Heart right ventricle (tissue), 16 donors: Measurements from ENCODE around the gene MRPS6. TPM values are rescaled to one million over a fixed set of nuclear protein-coding genes. Genes with fewer than 3 reads are reported as not detected.
A peak's percentile ranks its signal among the peaks of the same experiment; 100 is the strongest.

Experiments
- ATAC-seq, 8 donors: fragments of 200-7000 bp; cut with Tn5 transposase; one replicate each; pipeline ENCODE4 v1.9.1; 2020; ENCODE audit warnings: mild to moderate bottlenecking in 8 of 8, moderate library complexity in 8 of 8, moderate number of reproducible peaks in 1 of 8
- DNase-seq, 2 donors: peaks; one replicate each; pipeline ENCODE4 v3.0.0-alpha.2; 2020
- H3K27ac ChIP-seq, 10 donors: fragments of 200-600 bp; sonication (generic) in 2 of 10; one replicate each; pipeline versions ENCODE4 v1.5.0 to v1.8.0; 2020 to 2022; ENCODE audit warnings: mild to moderate bottlenecking in 3 of 10
- H3K27me3 ChIP-seq, 7 donors: fragments of 200-600 bp; one replicate each; pipeline ENCODE4 v1.8.0; 2021 to 2022; ENCODE audit warnings: mild to moderate bottlenecking in 2 of 7
- H3K36me3 ChIP-seq, 9 donors: fragments of 200-600 bp; sonication (generic) in 1 of 9; one replicate each; pipeline versions ENCODE4 v1.5.0 to v1.8.0; 2020 to 2022; ENCODE audit warnings: mild to moderate bottlenecking in 2 of 9
- H3K4me1 ChIP-seq, 9 donors: fragments of 200-600 bp; sonication (generic) in 1 of 9; one replicate each; pipeline versions ENCODE4 v1.5.0 to v1.8.0; 2020 to 2022; ENCODE audit warnings: mild to moderate bottlenecking in 4 of 9
- H3K4me3 ChIP-seq, 10 donors: fragments of 200-600 bp; sonication (generic) in 2 of 10; one replicate each; pipeline versions ENCODE4 v1.5.0 to v1.8.0; 2020 to 2022; ENCODE audit warnings: mild to moderate bottlenecking in 7 of 10, moderate library complexity in 2 of 10
- H3K9me3 ChIP-seq, 11 donors: fragments of 200-600 bp in 10 of 11; sonication (generic) in 2 of 11; one replicate each; pipeline versions ENCODE4 v1.5.0 to v1.8.0; 2013 to 2022; ENCODE audit warnings: mild to moderate bottlenecking in 2 of 11, control low read depth in 1 of 11, moderate library complexity in 1 of 11
- WGBS, 2 donors: extraction: QIAGEN DNeasy Blood & Tissue Kit; methylation state at CpG; one replicate each; pipeline ENCODE4 v1.1.7; 2013; ENCODE audit warnings: inconsistent platforms in 1 of 2; 5-methylcytosine and 5-hydroxymethylcytosine counted together
- intact Hi-C, 10 donors: fragments of 100-400 bp; cut with DNase I; formaldehyde crosslinking; loops; one replicate each; pipeline versions ENCODE4 v1.11.1 to v1.14.2; 2022
- polyA plus RNA-seq, 2 donors: library from polyadenylated mRNA; stranded (reverse); fragments of 200-250 nt; gene quantifications; one replicate each; pipeline ENCODE4 v1.2.3, GENCODE V29; 2013
- total RNA-seq, 10 donors: library from RNA; stranded (reverse); fragmentation: NEBNext Ultra II Directional in 3 of 10; extraction: Animal tissue kit (Norgen Biotek cat#: 25700) in 3 of 10; gene quantifications; one replicate each; pipeline versions ENCODE4 v1.2.1 to v1.2.4, GENCODE V29; 2021 to 2023
- TF ChIP-seq, protein P1 (sequence below), 9 donors: fragments of 200-600 bp; sonication (generic) in 2 of 9; IDR thresholded peaks; one replicate each; pipeline versions ENCODE4 v1.5.0 to v1.8.0; 2021 to 2022; ENCODE audit warnings: antibody characterized with exemption in 9 of 9, mild to moderate bottlenecking in 5 of 9, moderate library complexity in 1 of 9
- donor health status: Arrhythmogenic right ventricular cardiomyopathy.
- donor health status: ischemic (EF 13 %, LVEDD 7.1; RV severe dilation, severe dysfunction).
- donor health status: healthy with polysubstance abuse.
- donor health status: DM: no; HTN: yes; CAD: no.
- donor health status: DM: no; HTN: no; CAD: no.
- donor health status: ischemic (EF 25% LVEDD 6.9; RV normal size, moderate dysfunction).
- donor health status: ischemic (EF 25% LVEDD 5.7; RV mildly dilated, moderate dysfunction).
- donor health status: healthy.
- donor health status: DM: yes; HTN: yes; CAD: no.
- donor health status: Ischemic cardiomyopathy.
- donor health status: ischemic (EF 35%, LVEDD 5.7; RV mildly dilated, moderate dysfunction).
- donor health status: nonischemic (EF 11% LVEDD 7.7; RV severe dilation, severe dysfunction).
- donor health status: DM: yes; HTN: yes; CAD: no.
- donor health status: PGD.
- donor health status: ischemic (EF 29% LVEDD 5.4; RV normal size, mild dysfunction).
- donor health status: nonischemic (EF 23%, LVEDD 6.1; RV moderate dilation, normal function).

MRPS6 gene
- total and polyA plus RNA-seq, 12 donors = 32.0 to 68.1 (median 39.8) TPM

- DNase-seq (peak in 1 of 2 donors; percentile 32), ATAC-seq (peak; percentile 6 to 76 (median 25))
- Histone ChIP-seq H3K27me3 (no peaks in the 10 kb centered on the region), H3K27ac (peak overlapping the region in 9 of 10 donors; percentile 62 to 87 (median 82)), H3K4me1 (peaks cover 0 to 39% (median 20%) of the 10 kb centered on the region in 9 donors), H3K9me3 (no peaks in the 10 kb centered on the region), H3K36me3 (no peaks in the 10 kb centered on the region), H3K4me3 (peak overlapping the region; percentile 8 to 85 (median 79))
- WGBS, 2 donors = 45 to 51% methylated on average over 32 of the region's 32 CpGs
- intact Hi-C loops = loop anchor here (1.0 to 10.0 kb wide), 10 partner anchors 57 to 542 kb away; partner anchors contain the start of gene RCAN1 (in 1 of the 10)
- TF ChIP-seq, protein P1, sequence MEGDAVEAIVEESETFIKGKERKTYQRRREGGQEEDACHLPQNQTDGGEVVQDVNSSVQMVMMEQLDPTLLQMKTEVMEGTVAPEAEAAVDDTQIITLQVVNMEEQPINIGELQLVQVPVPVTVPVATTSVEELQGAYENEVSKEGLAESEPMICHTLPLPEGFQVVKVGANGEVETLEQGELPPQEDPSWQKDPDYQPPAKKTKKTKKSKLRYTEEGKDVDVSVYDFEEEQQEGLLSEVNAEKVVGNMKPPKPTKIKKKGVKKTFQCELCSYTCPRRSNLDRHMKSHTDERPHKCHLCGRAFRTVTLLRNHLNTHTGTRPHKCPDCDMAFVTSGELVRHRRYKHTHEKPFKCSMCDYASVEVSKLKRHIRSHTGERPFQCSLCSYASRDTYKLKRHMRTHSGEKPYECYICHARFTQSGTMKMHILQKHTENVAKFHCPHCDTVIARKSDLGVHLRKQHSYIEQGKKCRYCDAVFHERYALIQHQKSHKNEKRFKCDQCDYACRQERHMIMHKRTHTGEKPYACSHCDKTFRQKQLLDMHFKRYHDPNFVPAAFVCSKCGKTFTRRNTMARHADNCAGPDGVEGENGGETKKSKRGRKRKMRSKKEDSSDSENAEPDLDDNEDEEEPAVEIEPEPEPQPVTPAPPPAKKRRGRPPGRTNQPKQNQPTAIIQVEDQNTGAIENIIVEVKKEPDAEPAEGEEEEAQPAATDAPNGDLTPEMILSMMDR (IDR thresholded peaks at IDR 0.05) = no peak
These were observed 990 bp upstream of the MRPS6 start for GRCh38 chr21:34072145-34073031.

DNA sequence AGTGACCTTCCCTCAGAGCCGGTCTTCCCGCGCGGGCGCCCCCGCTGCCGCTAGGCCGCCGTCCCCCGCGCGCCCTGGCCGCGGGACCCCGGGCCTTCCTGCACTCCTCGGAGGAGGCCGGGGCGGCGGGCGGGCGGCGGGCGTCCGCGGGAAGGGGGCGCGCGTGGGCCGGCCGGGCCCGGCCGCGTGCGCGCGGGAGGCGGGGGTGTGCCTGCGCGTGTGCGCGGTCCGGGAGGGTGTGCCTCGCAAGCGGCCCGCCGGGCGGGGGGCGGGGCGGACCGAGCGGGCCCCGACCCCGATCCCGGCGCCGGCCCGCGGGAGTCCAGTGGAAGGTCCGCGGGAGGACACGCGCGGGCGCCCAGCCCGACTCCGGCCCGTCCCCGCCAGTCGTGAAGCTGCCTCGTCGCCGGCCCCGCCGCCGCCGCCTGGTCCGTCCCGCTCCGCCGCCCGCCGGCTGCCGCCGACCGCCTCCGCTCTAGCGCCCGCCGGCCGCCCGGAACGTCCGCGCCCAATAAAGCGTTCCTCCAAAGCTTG lies 438 bp downstream of the MRPS6 start:
- ATAC-seq = peak; percentile 35 to 75 (median 50)
- intact Hi-C loops = loop anchor here (1.0 to 10.0 kb wide), 10 partner anchors 55 to 541 kb away; partner anchors contain the start of gene RCAN1 (in 1 of the 10)
- TF ChIP-seq, protein P1 (IDR thresholded peaks at IDR 0.05) = no peak
- peak in 1 of 2 donors; percentile 58 for DNase-seq
- Histone ChIP-seq H3K4me1 (peaks cover 0 to 53% (median 34%) of the 10 kb centered on the region in 9 donors), H3K27ac (peak overlapping the region; percentile 46 to 92 (median 83)), H3K9me3 (no peaks in the 10 kb centered on the region), H3K4me3 (peak overlapping the region; percentile 30 to 85 (median 79)), H3K27me3 (no peaks in the 10 kb centered on the region), H3K36me3 (no peaks in the 10 kb centered on the region)
- WGBS, 2 donors = 1% methylated on average over 37 to 95 of the region's 95 CpGs

GRCh38 chr21:34074283-34075090 lies 1.1 kb downstream of the MRPS6 start:
- Histone ChIP-seq H3K27me3 (no peaks in the 10 kb centered on the region), H3K4me1 (peaks cover 0 to 59% (median 39%) of the 10 kb centered on the region in 9 donors), H3K36me3 (no peaks in the 10 kb centered on the region), H3K9me3 (no peaks in the 10 kb centered on the region), H3K27ac (peak overlapping the region in 7 of 10 donors; percentile 2 to 81 (median 58)), H3K4me3 (peak overlapping the region; percentile 30 to 85 (median 79))
- intact Hi-C loops = loop anchor here (2.0 to 10.0 kb wide), 10 partner anchors 53 to 540 kb away; partner anchors contain the start of gene RCAN1 (in 1 of the 10)
- ATAC-seq (no peak), DNase-seq (no peak)
- TF ChIP-seq, protein P1 (IDR thresholded peaks at IDR 0.05) = no peak
- WGBS, 2 donors = 18% methylated on average over 32 of the region's 32 CpGs

DNA sequence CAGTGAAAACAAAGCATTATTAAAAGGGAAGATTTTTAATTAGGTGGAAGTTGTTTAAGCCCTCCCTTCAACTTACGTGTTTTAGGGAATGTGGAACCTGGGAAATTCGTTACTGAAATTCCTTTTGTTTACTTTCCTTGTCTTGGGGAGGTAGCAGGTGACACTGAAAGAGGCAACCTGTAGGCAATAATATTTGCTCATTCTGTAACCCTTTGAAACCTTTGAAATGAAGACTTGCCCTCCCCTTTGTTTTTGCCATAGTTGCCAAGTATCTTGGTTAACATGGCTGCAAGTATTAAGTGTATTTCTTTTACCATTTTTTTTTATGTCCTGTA lies 1.7 kb downstream of the MRPS6 start:
- intact Hi-C loops = loop anchor here in 9 of 10 donors (2.0 to 10.0 kb wide), 8 partner anchors 52 to 540 kb away; partner anchors contain the start of gene RCAN1 (in 1 of the 9)
- Histone ChIP-seq H3K4me3 (peak overlapping the region in 8 of 10 donors; percentile 58 to 84 (median 79)), H3K4me1 (peaks cover 0 to 64% (median 45%) of the 10 kb centered on the region in 9 donors), H3K36me3 (no peaks in the 10 kb centered on the region), H3K9me3 (no peaks in the 10 kb centered on the region), H3K27ac (no peak overlapping the region), H3K27me3 (no peaks in the 10 kb centered on the region)
- TF ChIP-seq, protein P1 (IDR thresholded peaks at IDR 0.05) = no peak
- DNase-seq (no peak), ATAC-seq (no peak)
- WGBS, 2 donors = 63 to 79% methylated on average over 2 of the region's 2 CpGs
